Measurements from ENCODE around the gene BCKDHA.

The BCKDHA gene

GRCh38 chr19:41398050-41398418 lies 416 bp downstream of the BCKDHA start:
- H3K36me3 ChIP-seq (ENCODE audit: low read length) = no peaks in the 10 kb centered on the region
- no peaks in the 10 kb centered on the region for H3K9me3 ChIP-seq (ENCODE audit: insufficient read depth, low read length)
- no peak overlapping the region; the same call in 1 of the 2 replicates for H3K27ac ChIP-seq (ENCODE audit: low read depth, low read length)
- 0 out of 2 replicates have a peak, but pooled peaks cover 3% of the 10 kb centered on the region for H3F3A ChIP-seq (ENCODE audit: insufficient read depth)
- peaks cover 36% of the 10 kb centered on the region for H3K79me2 ChIP-seq (ENCODE audit: insufficient read depth, low read length)
- no peaks in the 10 kb centered on the region for H4K20me1 ChIP-seq (ENCODE audit: low read depth, low read length)
- peak overlapping the region; percentile 90 for H3K4me3 ChIP-seq (ENCODE audit: insufficient read depth, low read length, poor library complexity, severe bottlenecking)
- no peaks in the 10 kb centered on the region for H3K9me2 ChIP-seq (replicated peaks; ENCODE audit: insufficient read depth, low read length)
- H3K4me2 ChIP-seq (ENCODE audit: low read depth, low read length, poor library complexity, severe bottlenecking) = peak overlapping the region; percentile 87
- TF ChIP-seq CTCF (IDR thresholded peaks at IDR 0.05; ENCODE audit: insufficient read depth, low read length, poor library complexity, severe bottlenecking) (no peak), EZH2phosphoT487 (conservative IDR thresholded peaks at IDR 0.05; ENCODE audit: low read length) (no peak)
- peak overlapping the region; percentile 77 for H2AFZ ChIP-seq (ENCODE audit: low read depth, low read length, severe bottlenecking)
- H3K27me3 ChIP-seq (ENCODE audit: low read length) = no peaks in the 10 kb centered on the region
- peak overlapping the region; percentile 82 for H3K9ac ChIP-seq (ENCODE audit: low read length)

- Histone ChIP-seq H4K20me1 (ENCODE audit: low read depth, low read length) (no peaks in the 10 kb centered on the region), H3K79me2 (ENCODE audit: insufficient read depth, low read length) (peaks cover 36% of the 10 kb centered on the region)
Observed at GRCh38 chr19:41398598-41398997, 980 bp downstream of the BCKDHA start.

GRCh38 chr19:41399091-41399490 lies 1.5 kb downstream of the BCKDHA start:
- Histone ChIP-seq H3K27ac (ENCODE audit: low read depth, low read length) (no peak overlapping the region), H3K36me3 (ENCODE audit: low read length) (no peaks in the 10 kb centered on the region), H3K4me2 (ENCODE audit: low read depth, low read length, poor library complexity, severe bottlenecking) (peak overlapping the region; percentile 87), H3K9ac (ENCODE audit: low read length) (peak overlapping the region; percentile 82; the same call in 1 of the 2 replicates), H3K9me2 (replicated peaks; ENCODE audit: insufficient read depth, low read length) (no peaks in the 10 kb centered on the region), H3K9me3 (ENCODE audit: insufficient read depth, low read length) (no peaks in the 10 kb centered on the region), H3K4me3 (ENCODE audit: insufficient read depth, low read length, poor library complexity, severe bottlenecking) (no peak overlapping the region), H2AFZ (ENCODE audit: low read depth, low read length, severe bottlenecking) (no peak overlapping the region), H3K79me2 (ENCODE audit: insufficient read depth, low read length) (peaks cover 32% of the 10 kb centered on the region), H3K27me3 (ENCODE audit: low read length) (no peaks in the 10 kb centered on the region), H4K20me1 (ENCODE audit: low read depth, low read length) (no peaks in the 10 kb centered on the region), H3F3A (ENCODE audit: insufficient read depth) (0 out of 2 replicates have a peak, but pooled peaks cover 3% of the 10 kb centered on the region)
- TF ChIP-seq EZH2phosphoT487 (conservative IDR thresholded peaks at IDR 0.05; ENCODE audit: low read length) (no peak), CTCF (IDR thresholded peaks at IDR 0.05; ENCODE audit: insufficient read depth, low read length, poor library complexity, severe bottlenecking) (no peak)

More at GRCh38 chr19:41398598-41398997, 980 bp downstream of the BCKDHA start:
- Histone ChIP-seq H3K36me3 (ENCODE audit: low read length) (no peaks in the 10 kb centered on the region), H3F3A (ENCODE audit: insufficient read depth) (0 out of 2 replicates have a peak, but pooled peaks cover 3% of the 10 kb centered on the region), H2AFZ (ENCODE audit: low read depth, low read length, severe bottlenecking) (no peak overlapping the region), H3K4me2 (ENCODE audit: low read depth, low read length, poor library complexity, severe bottlenecking) (peak overlapping the region; percentile 87), H3K9me2 (replicated peaks; ENCODE audit: insufficient read depth, low read length) (no peaks in the 10 kb centered on the region), H3K9me3 (ENCODE audit: insufficient read depth, low read length) (no peaks in the 10 kb centered on the region), H3K4me3 (ENCODE audit: insufficient read depth, low read length, poor library complexity, severe bottlenecking) (peak overlapping the region; percentile 90), H3K27ac (ENCODE audit: low read depth, low read length) (no peak overlapping the region), H3K27me3 (ENCODE audit: low read length) (no peaks in the 10 kb centered on the region), H3K9ac (ENCODE audit: low read length) (peak overlapping the region; percentile 82)
- TF ChIP-seq EZH2phosphoT487 (conservative IDR thresholded peaks at IDR 0.05; ENCODE audit: low read length) = no peak
- TF ChIP-seq CTCF (IDR thresholded peaks at IDR 0.05; ENCODE audit: insufficient read depth, low read length, poor library complexity, severe bottlenecking) = no peak
